Activated T-cell treated with anti-CD3 and anti-CD28 coated beads, Interleukin-2, amount 50 U/mL, for 1 hour (primary cell): ENCODE results near the gene MCTP1.
"Not testable (repeated sequence)": the region's sequence is repeated elsewhere in the genome, so short reads cannot be mapped to it uniquely, and the experiment has no call there.

ENCODE experiments used
- DNase-seq: peaks from one replicate; pipeline ENCODE4 v3.0.0-alpha.2; 2020

Gene MCTP1

GRCh38 chr5:94850960-94851359 is 433.9 kb downstream of the MCTP1 start:
- no peak for DNase-seq

- no peak for DNase-seq
Measured at GRCh38 chr5:94849821-94850736, 434.8 kb downstream of the MCTP1 start.

GRCh38 chr5:94849324-94849723 is 435.6 kb downstream of the MCTP1 start:
- DNase-seq = no peak

- no peak for DNase-seq
Measured at GRCh38 chr5:94847726-94848125, 437.2 kb downstream of the MCTP1 start.

GRCh38 chr5:94847019-94847418 is 437.9 kb downstream of the MCTP1 start:
- DNase-seq = no peak

- DNase-seq = not testable (repeated sequence)
Measured at GRCh38 chr5:94845696-94846095, 439.2 kb downstream of the MCTP1 start.

GRCh38 chr5:94841598-94842322 is 443.1 kb downstream of the MCTP1 start:
- DNase-seq = no peak

GRCh38 chr5:94833851-94834250 is 451.0 kb downstream of the MCTP1 start:
- DNase-seq = no peak

GRCh38 chr5:94832685-94833084 is 452.2 kb downstream of the MCTP1 start:
- DNase-seq = no peak

GRCh38 chr5:94830520-94830919 is 454.4 kb downstream of the MCTP1 start:
- no peak for DNase-seq

GRCh38 chr5:94828222-94828621 is 456.7 kb downstream of the MCTP1 start:
- DNase-seq = not testable (repeated sequence)

- no peak for DNase-seq
Measured at GRCh38 chr5:94820488-94820887, 464.4 kb downstream of the MCTP1 start.

GRCh38 chr5:94818904-94819303 is 466.0 kb downstream of the MCTP1 start:
- no peak for DNase-seq

GRCh38 chr5:94815313-94816039 is 469.4 kb downstream of the MCTP1 start:
- no peak for DNase-seq

- DNase-seq = no peak
Measured at GRCh38 chr5:94812232-94812631, 472.7 kb downstream of the MCTP1 start.

- no peak for DNase-seq
Measured at GRCh38 chr5:94811331-94811730, 473.6 kb downstream of the MCTP1 start.

GRCh38 chr5:94810877-94811276 is 474.0 kb downstream of the MCTP1 start:
- no peak for DNase-seq

- DNase-seq = no peak
Measured at GRCh38 chr5:94810281-94810680, 474.6 kb downstream of the MCTP1 start.

- DNase-seq = no peak
Measured at GRCh38 chr5:94808497-94808896, 476.4 kb downstream of the MCTP1 start.

- no peak for DNase-seq
Measured at GRCh38 chr5:94807985-94808384, 476.9 kb downstream of the MCTP1 start.

GRCh38 chr5:94802450-94802849 is 482.4 kb downstream of the MCTP1 start:
- no peak for DNase-seq

GRCh38 chr5:94796586-94796985 is 488.3 kb downstream of the MCTP1 start:
- DNase-seq = no peak

GRCh38 chr5:94793816-94794198 is 491.1 kb downstream of the MCTP1 start:
- DNase-seq = no peak
